ENCODE data around the gene TSHZ2.
A peak's percentile ranks its signal among the peaks of the same experiment; 100 is the strongest.

- no peak for TF ChIP-seq RAD21 (IDR thresholded peaks at IDR 0.05; ENCODE audit: low read depth)
- TF ChIP-seq, protein P1, sequence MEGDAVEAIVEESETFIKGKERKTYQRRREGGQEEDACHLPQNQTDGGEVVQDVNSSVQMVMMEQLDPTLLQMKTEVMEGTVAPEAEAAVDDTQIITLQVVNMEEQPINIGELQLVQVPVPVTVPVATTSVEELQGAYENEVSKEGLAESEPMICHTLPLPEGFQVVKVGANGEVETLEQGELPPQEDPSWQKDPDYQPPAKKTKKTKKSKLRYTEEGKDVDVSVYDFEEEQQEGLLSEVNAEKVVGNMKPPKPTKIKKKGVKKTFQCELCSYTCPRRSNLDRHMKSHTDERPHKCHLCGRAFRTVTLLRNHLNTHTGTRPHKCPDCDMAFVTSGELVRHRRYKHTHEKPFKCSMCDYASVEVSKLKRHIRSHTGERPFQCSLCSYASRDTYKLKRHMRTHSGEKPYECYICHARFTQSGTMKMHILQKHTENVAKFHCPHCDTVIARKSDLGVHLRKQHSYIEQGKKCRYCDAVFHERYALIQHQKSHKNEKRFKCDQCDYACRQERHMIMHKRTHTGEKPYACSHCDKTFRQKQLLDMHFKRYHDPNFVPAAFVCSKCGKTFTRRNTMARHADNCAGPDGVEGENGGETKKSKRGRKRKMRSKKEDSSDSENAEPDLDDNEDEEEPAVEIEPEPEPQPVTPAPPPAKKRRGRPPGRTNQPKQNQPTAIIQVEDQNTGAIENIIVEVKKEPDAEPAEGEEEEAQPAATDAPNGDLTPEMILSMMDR (IDR thresholded peaks at IDR 0.05 in 2 of 3, conservative IDR thresholded peaks at IDR 0.05 in 1 of 3; ENCODE audit: borderline replicate concordance in 1 of 3, insufficient read depth in 1 of 3, low read depth in 2 of 3, low read length in 2 of 3): no peak
- no peak for TF ChIP-seq ZFX (IDR thresholded peaks at IDR 0.05)
- no peak for TF ChIP-seq POLR2A (IDR thresholded peaks at IDR 0.05; ENCODE audit: borderline replicate concordance, extremely low read depth, insufficient read depth, insufficient read length)
- no peak for TF ChIP-seq ATF3 (IDR thresholded peaks at IDR 0.05)
- TF ChIP-seq EZH2phosphoT487 (IDR thresholded peaks at IDR 0.05; ENCODE audit: borderline replicate concordance): no peak
- no peak for TF ChIP-seq POLR2AphosphoS5 (IDR thresholded peaks at IDR 0.05; ENCODE audit: low read depth, low read length)
- no peak for TF ChIP-seq REST (IDR thresholded peaks at IDR 0.05; ENCODE audit: low read depth)
- TF ChIP-seq MAX (IDR thresholded peaks at IDR 0.05): peak; percentile 37; the same call in 1 of the 2 replicates
- TF ChIP-seq SRF (IDR thresholded peaks at IDR 0.05; ENCODE audit: low read depth): no peak
- no peak for TF ChIP-seq TCF7L2 (IDR thresholded peaks at IDR 0.05; ENCODE audit: borderline replicate concordance, extremely low read depth, insufficient read depth, insufficient read length)
- TF ChIP-seq EZH2 (IDR thresholded peaks at IDR 0.05): no peak
These were observed 359.2 kb downstream of the TSHZ2 start for GRCh38 chr20:53331151-53331973.

Data from HCT116 (cell line).